IMR-90 (cell line): Measurements from ENCODE around the gene C1QTNF9B. TPM values are rescaled to one million over a fixed set of nuclear protein-coding genes. Genes with fewer than 3 reads are reported as not detected.

Source experiments
- ATAC-seq: fragments of 200-7000 bp; cut with Tn5 transposase; 2 replicates; pipeline ENCODE4 v1.9.1; 2020; ENCODE audit warnings: low read depth, mild to moderate bottlenecking, moderate library complexity
- BruUV-seq: library from RNA; stranded (reverse); fragments of 400-500 nt; replicated peaks from 2 replicates; lab custom pipeline; 2021; lab: Mats Ljungman, UMichigan
- CTCF ChIA-PET: fragments of 300-600 bp; formaldehyde crosslinking; extraction: SDS; loops from one replicate; lab custom pipeline; 2021; ENCODE audit warnings: antibody characterized with exemption; lab: Yijun Ruan, JAX
- POLR2A ChIA-PET: fragments of 300-600 bp; sonication (Branson Sonifier 250); formaldehyde crosslinking; loops from one replicate; lab custom pipeline; 2022; ENCODE audit warnings: antibody characterized with exemption; ENCODE audit not compliant: unreplicated experiment; lab: Charles Lee
- DNase-seq: peaks from one replicate; pipeline ENCODE4 v3.0.0; 2013
- H2AFZ ChIP-seq: replicated peaks from 2 replicates; pipeline ENCODE3; 2013; ENCODE audit warnings: low read length, mild to moderate bottlenecking; ENCODE audit not compliant: poor library complexity
- H2AK5ac ChIP-seq: 2 replicates; pipeline ENCODE4 v1.6.1; 2013; ENCODE audit warnings: low read depth, low read length, inconsistent platforms
- H2AK9ac ChIP-seq: replicated peaks from 2 replicates; pipeline ENCODE3; 2013; ENCODE audit warnings: mild to moderate bottlenecking, low read depth, low read length, moderate library complexity; ENCODE audit not compliant: poor library complexity
- H2BK120ac ChIP-seq: 2 replicates; pipeline ENCODE4 v1.6.1; 2013; ENCODE audit warnings: low read depth, low read length, inconsistent platforms
- H2BK15ac ChIP-seq: 3 replicates; pipeline ENCODE4 v1.6.1; 2013; ENCODE audit warnings: low read depth, low read length, inconsistent platforms
- H2BK20ac ChIP-seq: 2 replicates; pipeline ENCODE4 v1.6.1; 2013; ENCODE audit warnings: low read depth, mild to moderate bottlenecking, inconsistent platforms, low read length, moderate library complexity
- H2BK5ac ChIP-seq: 2 replicates; pipeline ENCODE4 v1.6.1; 2013; ENCODE audit warnings: mild to moderate bottlenecking, low read depth, low read length, inconsistent platforms; ENCODE audit not compliant: poor library complexity, severe bottlenecking
- H3K14ac ChIP-seq: replicated peaks from 2 replicates; pipeline ENCODE4 v1.6.1; 2013; ENCODE audit warnings: low read depth, low read length, inconsistent platforms
- H3K18ac ChIP-seq: 2 replicates; pipeline ENCODE4 v1.6.1; 2013; ENCODE audit warnings: low read depth, low read length, control low read depth
- H3K23ac ChIP-seq: 2 replicates; pipeline ENCODE4 v1.6.1; 2013; ENCODE audit warnings: low read depth, low read length, inconsistent platforms
- H3K27ac ChIP-seq: 2 replicates; pipeline ENCODE4 v1.5.1; 2013; ENCODE audit warnings: mild to moderate bottlenecking, control low read depth, low read length; ENCODE audit not compliant: insufficient read depth
- H3K27me3 ChIP-seq: 2 replicates; pipeline ENCODE4 v1.6.1; 2013; ENCODE audit warnings: low read length; ENCODE audit not compliant: control insufficient read depth, insufficient read depth
- H3K36me3 ChIP-seq: 2 replicates; pipeline ENCODE4 v1.6.1; 2013; ENCODE audit warnings: low read length, mixed read lengths; ENCODE audit not compliant: control insufficient read depth, insufficient read depth
- H3K4ac ChIP-seq: 2 replicates; pipeline ENCODE4 v1.6.1; 2013; ENCODE audit warnings: low read depth, low read length, inconsistent platforms
- H3K4me1 ChIP-seq: 2 replicates; pipeline ENCODE4 v1.6.1; 2013; ENCODE audit warnings: low read length, mixed read lengths; ENCODE audit not compliant: control insufficient read depth, insufficient read depth
- H3K4me2 ChIP-seq: 2 replicates; pipeline ENCODE4 v1.6.1; 2013; ENCODE audit warnings: low read depth, mild to moderate bottlenecking, control low read depth, low read length, moderate library complexity
- H3K4me3 ChIP-seq: 2 replicates; pipeline ENCODE4 v1.5.1; 2013; ENCODE audit warnings: low read depth, mild to moderate bottlenecking, control low read depth, low read length, moderate library complexity; ENCODE audit not compliant: insufficient read depth
- H3K56ac ChIP-seq: 2 replicates; pipeline ENCODE4 v1.6.1; 2013; ENCODE audit warnings: low read length, inconsistent platforms; ENCODE audit not compliant: insufficient read depth; ENCODE audit errors: extremely low read depth
- H3K79me1 ChIP-seq, 2 experiments: 2 replicates each; pipeline ENCODE4 v1.6.1; 2013; ENCODE audit warnings: low read length in 2 of 2, inconsistent platforms in 1 of 2, low read depth in 1 of 2
- H3K9ac ChIP-seq: 2 replicates; pipeline ENCODE4 v1.6.1; 2013; ENCODE audit warnings: low read depth, low read length, control low read depth
- H3K9me1 ChIP-seq: 2 replicates; pipeline ENCODE4 v1.6.1; 2013; ENCODE audit warnings: low read length, inconsistent platforms; ENCODE audit not compliant: insufficient read depth
- H3K9me3 ChIP-seq: 2 replicates; pipeline ENCODE4 v1.6.1; 2013; ENCODE audit warnings: low read length; ENCODE audit not compliant: control insufficient read depth, insufficient read depth
- H4K20me1 ChIP-seq: 2 replicates; pipeline ENCODE4 v1.6.1; 2013; ENCODE audit warnings: low read length, inconsistent platforms; ENCODE audit not compliant: insufficient read depth
- H4K5ac ChIP-seq: 2 replicates; pipeline ENCODE4 v1.6.1; 2013; ENCODE audit warnings: mild to moderate bottlenecking, low read depth, low read length, control low read depth
- H4K8ac ChIP-seq, 2 experiments: 2 replicates each; pipeline ENCODE4 v1.6.1; 2013; ENCODE audit warnings: low read depth in 2 of 2, low read length in 2 of 2, control low read depth in 1 of 2, inconsistent platforms in 1 of 2
- H4K91ac ChIP-seq: 2 replicates; pipeline ENCODE4 v1.6.1; 2013; ENCODE audit warnings: low read depth, low read length, inconsistent platforms; ENCODE audit not compliant: insufficient read depth
- MAFK ChIP-seq: IDR thresholded peaks from 2 replicates; pipeline ENCODE4 v1.6.1; 2012; ENCODE audit warnings: low read depth, low read length, improper control_type of control experiment
- RAD21 ChIP-seq: IDR thresholded peaks from 2 replicates; pipeline ENCODE4 v1.6.1; 2012; ENCODE audit warnings: low read length, improper control_type of control experiment
- SMC3 ChIP-seq: fragments of 150-350 bp; IDR thresholded peaks from 2 replicates; pipeline ENCODE4 v1.6.1; 2016; ENCODE audit warnings: low read depth, mild to moderate bottlenecking, antibody characterized with exemption, low read length, moderate library complexity
- WGBS, 2 experiments: methylation state at CpG; one replicate each; pipeline versions ENCODE4 v1.1.5 to v1.1.7; 2013; ENCODE audit warnings: missing lambda C conversion rate in 2 of 2; ENCODE audit not compliant: insufficient read length in 1 of 2; ENCODE audit errors: extremely low coverage in 2 of 2; 5-methylcytosine and 5-hydroxymethylcytosine counted together
- dilution Hi-C: fragments of 300-500 bp; cut with HindIII; formaldehyde crosslinking; loops from one replicate; pipeline ENCODE4 v1.14.3; 2018; ENCODE audit warnings: low sequenced_read_pairs; ENCODE audit not compliant: unreplicated experiment
- in situ Hi-C: fragments of 300-500 bp; cut with MboI; formaldehyde crosslinking; loops from 3 replicates; pipeline ENCODE4 v1.14.3; 2019; ENCODE audit warnings: low sequenced_read_pairs, inconsistent platforms, mixed read lengths
- intact Hi-C: fragments of 100-400 bp; cut with micrococcal nuclease; formaldehyde crosslinking; loops from 2 replicates; pipeline ENCODE4 v1.10.0; 2022
- polyA plus RNA-seq, 3 experiments: library from polyadenylated mRNA; depleted of rRNA; stranded (reverse); fragments of >200 nt; gene quantifications; 2 replicates each; pipeline ENCODE4 v1.2.3, GENCODE V29; 2012; ENCODE audit warnings: low replicate concordance in 1 of 3
- total RNA-seq: library from RNA; depleted of rRNA; stranded (reverse); fragments of >200 nt; gene quantifications from 2 replicates; pipeline ENCODE4 v1.2.3, GENCODE V29; 2012
- TF ChIP-seq, protein P1 (sequence below): conservative IDR thresholded peaks from 2 replicates; pipeline ENCODE4 v1.5.1; 2012; ENCODE audit warnings: mild to moderate bottlenecking, low read depth, low read length, improper control_type of control experiment

C1QTNF9B gene
- total and polyA plus RNA-seq, 2 of the 4 experiments (the other 2 are of a cell fraction): 0.72 to 1.1 TPM

DNA sequence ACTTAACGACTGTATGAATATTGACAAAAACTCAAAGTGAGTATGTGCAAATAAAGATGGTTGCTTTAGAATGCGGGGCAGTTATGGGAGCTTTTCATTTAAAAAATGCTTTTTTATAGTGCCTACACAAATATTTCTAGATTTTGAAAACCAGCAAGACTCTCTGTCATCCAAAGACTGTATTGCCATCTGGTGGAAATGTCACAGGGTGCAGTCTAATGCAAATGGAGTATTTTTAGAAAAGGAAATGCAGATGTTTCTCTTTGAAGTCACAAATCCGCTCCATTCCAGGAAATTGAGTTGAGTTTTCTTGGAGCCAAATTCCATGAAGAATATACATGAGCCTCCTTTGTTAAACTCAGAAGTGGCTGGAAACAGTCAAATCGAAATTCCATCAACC lies 2.3 kb upstream of the C1QTNF9B start:
- peak overlapping the region in 1 of 2 experiments; percentile 69; a peak in 3 of 4 replicates for H4K8ac ChIP-seq
- no peak overlapping the region for H2AK9ac ChIP-seq
- no peak overlapping the region for H3K4me3 ChIP-seq
- H3K9me1 ChIP-seq: peaks cover 12% of the 10 kb centered on the region
- H4K91ac ChIP-seq: 0 out of 2 replicates have a peak overlapping the region, but pooled peaks have one; percentile 23
- H3K23ac ChIP-seq: peak overlapping the region; percentile 26; the same call in 1 of the 2 replicates
- H2BK20ac ChIP-seq: peak overlapping the region; percentile 92
- no peaks in the 10 kb centered on the region for H3K27me3 ChIP-seq
- H3K56ac ChIP-seq: no peak overlapping the region
- no peaks in the 10 kb centered on the region; the same call in 1 of the 2 replicates for H3K9me3 ChIP-seq
- no peaks in the 10 kb centered on the region for H4K20me1 ChIP-seq
- no peak overlapping the region; the same call in 1 of the 2 replicates for H3K9ac ChIP-seq
- H4K5ac ChIP-seq: peak overlapping the region; percentile 51; the same call in 1 of the 2 replicates
- no peaks in the 10 kb centered on the region for H3K36me3 ChIP-seq
- peak overlapping the region; percentile 99; the same call in 1 of the 2 replicates for H2BK120ac ChIP-seq
- H2AK5ac ChIP-seq: no peak overlapping the region
- intact Hi-C loops (loop anchor here (2.0 to 5.0 kb wide), 2 partner anchors 433 to 522 kb away; no protein-coding TSS in a partner anchor), dilution Hi-C loops (no loop called here), in situ Hi-C loops (loop anchor here (25.0 kb wide), 1 partner anchor 537 kb away; no protein-coding TSS in a partner anchor)
- H3K79me1 ChIP-seq: no peaks in the 10 kb centered on the region
- H3K14ac ChIP-seq: 0 out of 2 replicates have a peak overlapping the region, but pooled peaks have one; percentile 17
- peaks cover 14% of the 10 kb centered on the region for H3K4me1 ChIP-seq
- H3K27ac ChIP-seq: peak overlapping the region; percentile 78; the same call in 1 of the 2 replicates
- H3K4ac ChIP-seq: peak overlapping the region; percentile 84; the same call in 1 of the 2 replicates
- BruUV-seq: no TSS peak
- peak; percentile 74 for DNase-seq
- peak; percentile 51 for ATAC-seq
- peak overlapping the region; percentile 89 for H2BK5ac ChIP-seq
- H2AFZ ChIP-seq: no peak overlapping the region
- ChIA-PET POLR2A (interaction anchor here (0.7 kb wide), 1 partner anchor 33 kb away, joined by 22 read pairs; no protein-coding TSS in a partner anchor), CTCF (interaction anchor here (0.7 to 1.9 kb wide), 3 partner anchors 10 to 226 kb away, joined by 4 to 9 read pairs (median 7); partner anchors contain the start of gene MIPEP)
- TF ChIP-seq, protein P1, sequence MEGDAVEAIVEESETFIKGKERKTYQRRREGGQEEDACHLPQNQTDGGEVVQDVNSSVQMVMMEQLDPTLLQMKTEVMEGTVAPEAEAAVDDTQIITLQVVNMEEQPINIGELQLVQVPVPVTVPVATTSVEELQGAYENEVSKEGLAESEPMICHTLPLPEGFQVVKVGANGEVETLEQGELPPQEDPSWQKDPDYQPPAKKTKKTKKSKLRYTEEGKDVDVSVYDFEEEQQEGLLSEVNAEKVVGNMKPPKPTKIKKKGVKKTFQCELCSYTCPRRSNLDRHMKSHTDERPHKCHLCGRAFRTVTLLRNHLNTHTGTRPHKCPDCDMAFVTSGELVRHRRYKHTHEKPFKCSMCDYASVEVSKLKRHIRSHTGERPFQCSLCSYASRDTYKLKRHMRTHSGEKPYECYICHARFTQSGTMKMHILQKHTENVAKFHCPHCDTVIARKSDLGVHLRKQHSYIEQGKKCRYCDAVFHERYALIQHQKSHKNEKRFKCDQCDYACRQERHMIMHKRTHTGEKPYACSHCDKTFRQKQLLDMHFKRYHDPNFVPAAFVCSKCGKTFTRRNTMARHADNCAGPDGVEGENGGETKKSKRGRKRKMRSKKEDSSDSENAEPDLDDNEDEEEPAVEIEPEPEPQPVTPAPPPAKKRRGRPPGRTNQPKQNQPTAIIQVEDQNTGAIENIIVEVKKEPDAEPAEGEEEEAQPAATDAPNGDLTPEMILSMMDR: peak; percentile 74
- peak; percentile 68 for TF ChIP-seq RAD21
- peak; percentile 62 for TF ChIP-seq SMC3
- TF ChIP-seq MAFK: no peak
- H3K18ac ChIP-seq: peak overlapping the region; percentile 51; the same call in 1 of the 2 replicates
- no peak overlapping the region for H2BK15ac ChIP-seq
- WGBS, 2 experiments: no CpG with 5 or more reads among the region's 4 CpGs
- peak overlapping the region; percentile 19; the same call in 1 of the 2 replicates for H3K4me2 ChIP-seq
